Lung (tissue), 12 donors: Measurements from ENCODE around the gene ADAMTS18. TPM values are rescaled to one million over a fixed set of nuclear protein-coding genes. Genes with fewer than 3 reads are reported as not detected.

Source experiments
- ATAC-seq: fragments of 200-7000 bp; cut with Tn5 transposase; one replicate; pipeline ENCODE4 v1.9.1; 2020; ENCODE audit warnings: moderate number of reproducible peaks; ENCODE audit not compliant: insufficient read depth, low FRiP score
- DNase-seq, 3 donors: peaks; one replicate each; pipeline ENCODE4 v3.0.0-alpha.2; 2013 to 2017
- H3K27ac ChIP-seq, 2 donors: one replicate each; pipeline ENCODE4 v1.5.1; 2013; ENCODE audit warnings: mild to moderate bottlenecking in 2 of 2, moderate library complexity in 2 of 2, control low read depth in 1 of 2, inconsistent platforms in 1 of 2, low read depth in 1 of 2, low read length in 1 of 2
- H3K27me3 ChIP-seq, 3 donors: one replicate each; pipeline ENCODE4 v1.5.1; 2013; ENCODE audit warnings: low read length in 2 of 3; ENCODE audit not compliant: control insufficient read depth in 3 of 3, insufficient read depth in 3 of 3
- H3K36me3 ChIP-seq, 4 donors: one replicate each; pipeline ENCODE4 v1.5.1; 2013; ENCODE audit warnings: low read length in 4 of 4, mild to moderate bottlenecking in 1 of 4, moderate library complexity in 1 of 4; ENCODE audit not compliant: control insufficient read depth in 4 of 4, insufficient read depth in 4 of 4
- H3K4me1 ChIP-seq, 5 donors: one replicate each; pipeline ENCODE4 v1.5.1; 2013; ENCODE audit warnings: low read length in 5 of 5, mild to moderate bottlenecking in 2 of 5, moderate library complexity in 1 of 5; ENCODE audit not compliant: control insufficient read depth in 5 of 5, insufficient read depth in 5 of 5
- H3K4me3 ChIP-seq: one replicate; pipeline ENCODE4 v1.5.1; 2013; ENCODE audit warnings: mild to moderate bottlenecking, control low read depth, moderate library complexity
- H3K9ac ChIP-seq, 2 donors: one replicate each; pipeline ENCODE4 v1.5.1; 2013; ENCODE audit warnings: low read length in 2 of 2, control low read depth in 1 of 2; ENCODE audit not compliant: insufficient read depth in 1 of 2
- H3K9me3 ChIP-seq, 4 donors: one replicate each; pipeline ENCODE4 v1.5.1; 2013; ENCODE audit warnings: low read length in 3 of 4, mild to moderate bottlenecking in 1 of 4, moderate library complexity in 1 of 4; ENCODE audit not compliant: control insufficient read depth in 4 of 4, insufficient read depth in 3 of 4
- CTCF ChIP-seq: IDR thresholded peaks from 2 replicates; pipeline ENCODE4 v1.5.1; 2012; ENCODE audit warnings: mild to moderate bottlenecking; ENCODE audit errors: control extremely low read depth, extremely low read depth
- WGBS, 2 donors: extraction: QIAGEN DNeasy Blood & Tissue Kit; methylation state at CpG; one replicate each; pipeline ENCODE4 v1.1.7; 2013; 5-methylcytosine and 5-hydroxymethylcytosine counted together
- polyA plus RNA-seq, 2 donors: library from polyadenylated mRNA; stranded (reverse); fragments of 200-250 nt; gene quantifications; one replicate each; pipeline ENCODE4 v1.2.1, GENCODE V29; 2013
- total RNA-seq, 2 donors: library from RNA; depleted of rRNA in 1 of 2; stranded (reverse); fragments of >200 nt in 1 of 2; gene quantifications; one replicate each; pipeline ENCODE4 v1.2.1, GENCODE V29; 2014 to 2021
- donor health status: control.
- donor health status: control.
- donor health status: Bipolar disorder and iron deficiency.
- donor health status: healthy.
- donor health status: DM: yes; HTN: yes; CAD: no.

ADAMTS18 gene
- total and polyA plus RNA-seq, 4 donors, result 0.02 to 0.82 TPM; not detected in 2

GRCh38 chr16:77402672-77403071 is 32.2 kb downstream of the ADAMTS18 start:
- peaks cover 0 to 4% (median 0%) of the 10 kb centered on the region in 5 donors for H3K4me1 ChIP-seq
- WGBS, 2 donors, result 38 to 73% methylated on average over 2 of the region's 2 CpGs

GRCh38 chr16:77402118-77402517 is 32.7 kb downstream of the ADAMTS18 start:
- Histone ChIP-seq H3K27ac (no peak overlapping the region), H3K4me1 (peaks cover 0 to 4% (median 0%) of the 10 kb centered on the region in 5 donors), H3K9ac (no peak overlapping the region), H3K36me3 (no peaks in the 10 kb centered on the region), H3K9me3 (no peaks in the 10 kb centered on the region), H3K27me3 (peaks cover 0 to 3% (median 0%) of the 10 kb centered on the region in 3 donors), H3K4me3 (no peak overlapping the region)
- DNase-seq, result no peak
- WGBS, 2 donors, result 63 to 69% methylated on average over 6 of the region's 6 CpGs
- no peak for ATAC-seq
- no peak for TF ChIP-seq CTCF

More at GRCh38 chr16:77402672-77403071, 32.2 kb downstream of the ADAMTS18 start:
- Histone ChIP-seq H3K4me3 (no peak overlapping the region), H3K9me3 (peaks cover 0 to 5% (median 2%) of the 10 kb centered on the region in 4 donors), H3K36me3 (no peaks in the 10 kb centered on the region), H3K27ac (no peak overlapping the region), H3K9ac (no peak overlapping the region), H3K27me3 (peaks cover 0 to 3% (median 0%) of the 10 kb centered on the region in 3 donors)
- DNase-seq (no peak), ATAC-seq (no peak)
- no peak for TF ChIP-seq CTCF

GRCh38 chr16:77399546-77399945 is 35.3 kb downstream of the ADAMTS18 start:
- Histone ChIP-seq H3K36me3 (no peaks in the 10 kb centered on the region), H3K4me1 (peaks cover 0 to 4% (median 0%) of the 10 kb centered on the region in 5 donors), H3K27me3 (peaks cover 0 to 3% (median 0%) of the 10 kb centered on the region in 3 donors), H3K9me3 (no peaks in the 10 kb centered on the region), H3K4me3 (no peak overlapping the region), H3K27ac (no peak overlapping the region), H3K9ac (no peak overlapping the region)
- DNase-seq, result no peak
- no peak for ATAC-seq
- 78 to 82% methylated on average over 2 of the region's 2 CpGs for WGBS, 2 donors
- TF ChIP-seq CTCF, result no peak

- H3K27me3 ChIP-seq, result peaks cover 0 to 3% (median 0%) of the 10 kb centered on the region in 3 donors
- H3K4me3 ChIP-seq, result no peak overlapping the region
- no peak overlapping the region for H3K9ac ChIP-seq
- DNase-seq (no peak), ATAC-seq (no peak)
- 79 to 80% methylated on average over 1 of the region's 1 CpG for WGBS, 2 donors
- H3K9me3 ChIP-seq, result no peaks in the 10 kb centered on the region
- TF ChIP-seq CTCF, result no peak
- H3K36me3 ChIP-seq, result no peaks in the 10 kb centered on the region
- H3K4me1 ChIP-seq, result peaks cover 0 to 4% (median 0%) of the 10 kb centered on the region in 5 donors
- H3K27ac ChIP-seq, result no peak overlapping the region
Measured at GRCh38 chr16:77399066-77399465, 35.8 kb downstream of the ADAMTS18 start.
